Right hindlimb (tissue), 1 donor: ENCODE results near the gene TEKT5.
A peak's percentile ranks its signal among the peaks of the same experiment; 100 is the strongest.
"Not testable (repeated sequence)": the region's sequence is repeated elsewhere in the genome, so short reads cannot be mapped to it uniquely, and the experiment has no call there.

Source experiments
- DNase-seq: peaks from one replicate; pipeline ENCODE4 v3.0.0-alpha.2; 2018

Gene TEKT5

DNA sequence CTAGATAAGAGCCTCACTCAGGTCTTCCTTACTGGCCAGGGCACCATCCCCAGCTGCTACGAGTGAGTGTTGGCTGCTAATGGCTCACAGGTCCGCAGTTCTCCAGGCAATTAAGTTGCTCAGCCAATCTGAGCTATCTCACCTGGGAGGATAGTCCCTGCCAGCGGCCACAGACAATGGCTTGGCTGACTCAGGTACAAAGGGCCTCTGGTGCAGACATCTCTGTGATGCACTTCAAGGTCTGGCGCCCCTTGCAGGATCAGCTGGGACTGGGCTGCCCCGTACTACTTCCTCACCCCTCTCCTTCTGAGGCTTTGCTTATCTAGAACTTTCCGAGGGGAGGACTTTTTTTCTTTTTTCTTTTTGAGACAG is 65.2 kb downstream of the TEKT5 start:
- no peak for DNase-seq

DNA sequence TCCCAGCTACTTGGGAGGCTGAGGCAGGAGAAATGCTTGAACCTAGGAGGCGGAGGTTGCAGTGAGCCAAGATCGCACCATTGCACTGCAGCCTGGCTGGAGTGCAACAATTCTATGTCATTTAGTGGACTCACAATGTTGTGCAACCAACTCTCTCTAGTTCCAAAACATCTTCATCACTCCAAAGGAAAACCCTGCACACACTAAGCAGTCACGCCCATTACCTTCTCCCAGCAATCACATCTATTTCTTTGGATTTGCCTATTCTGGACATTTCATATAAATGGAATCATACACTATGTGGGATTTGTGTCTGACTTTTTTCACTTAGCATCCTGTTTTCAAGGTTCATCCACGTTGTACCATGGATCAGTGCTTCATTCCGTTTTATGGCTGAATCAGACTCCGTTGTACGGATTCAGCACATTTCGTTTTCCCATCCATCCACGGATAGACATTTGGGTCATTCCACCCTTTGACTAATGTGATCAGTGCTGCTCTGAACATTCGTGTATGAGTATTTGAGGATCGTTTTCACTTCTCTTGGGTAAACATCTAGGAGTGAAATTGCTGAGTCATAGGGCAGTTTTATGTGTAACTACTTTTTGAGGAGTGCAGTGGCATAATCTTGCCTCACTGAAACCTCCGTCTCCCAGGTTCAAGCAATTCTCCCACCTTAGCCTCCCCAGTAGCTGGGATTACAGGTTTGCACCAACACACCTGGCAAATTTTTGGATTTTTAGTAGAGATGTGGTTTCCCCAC is 69.0 kb downstream of the TEKT5 start:
- no peak for DNase-seq

DNA sequence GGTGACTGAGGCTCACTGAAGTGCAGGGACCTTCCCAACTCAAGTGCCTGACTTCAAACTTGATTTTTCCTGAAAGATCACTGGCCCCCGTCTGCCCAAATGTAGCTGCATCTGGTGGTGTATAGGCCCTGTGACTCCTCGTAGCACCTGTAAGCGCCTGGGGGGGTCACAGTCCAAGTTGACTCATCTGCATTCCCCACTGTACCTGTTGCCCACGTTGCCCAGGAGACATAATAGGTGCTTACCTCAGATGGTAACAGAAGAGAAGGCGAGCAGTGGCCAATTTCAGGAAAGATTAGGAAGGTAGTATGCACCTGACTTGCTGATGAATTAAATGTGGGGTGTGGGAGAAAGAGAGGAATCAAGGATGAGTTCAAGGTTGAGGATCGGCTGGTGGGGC is 70.2 kb downstream of the TEKT5 start:
- DNase-seq, result no peak

DNA sequence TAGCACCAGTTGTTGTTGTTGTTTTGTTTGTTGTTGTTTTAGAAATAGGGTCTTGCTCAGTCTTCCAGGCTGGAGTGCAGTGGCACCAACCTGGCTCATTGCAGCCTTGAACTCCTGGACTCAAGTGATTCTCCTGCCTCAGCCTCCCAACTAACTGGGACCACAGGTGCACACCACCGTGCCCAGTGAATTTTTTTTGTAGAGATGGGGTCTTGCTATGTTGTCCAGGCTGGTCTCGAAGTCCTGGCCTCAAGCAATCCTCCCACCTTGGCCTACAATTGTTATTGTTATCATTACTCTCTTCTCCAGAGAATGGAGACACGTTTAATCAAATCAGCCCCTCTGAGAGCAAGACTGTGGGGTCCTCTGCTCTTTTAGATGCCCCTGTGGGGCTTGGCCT is 71.7 kb downstream of the TEKT5 start:
- DNase-seq, result no peak

- no peak for DNase-seq
Observed at GRCh38 chr16:10622036-10622921, 72.5 kb downstream of the TEKT5 start.

DNA sequence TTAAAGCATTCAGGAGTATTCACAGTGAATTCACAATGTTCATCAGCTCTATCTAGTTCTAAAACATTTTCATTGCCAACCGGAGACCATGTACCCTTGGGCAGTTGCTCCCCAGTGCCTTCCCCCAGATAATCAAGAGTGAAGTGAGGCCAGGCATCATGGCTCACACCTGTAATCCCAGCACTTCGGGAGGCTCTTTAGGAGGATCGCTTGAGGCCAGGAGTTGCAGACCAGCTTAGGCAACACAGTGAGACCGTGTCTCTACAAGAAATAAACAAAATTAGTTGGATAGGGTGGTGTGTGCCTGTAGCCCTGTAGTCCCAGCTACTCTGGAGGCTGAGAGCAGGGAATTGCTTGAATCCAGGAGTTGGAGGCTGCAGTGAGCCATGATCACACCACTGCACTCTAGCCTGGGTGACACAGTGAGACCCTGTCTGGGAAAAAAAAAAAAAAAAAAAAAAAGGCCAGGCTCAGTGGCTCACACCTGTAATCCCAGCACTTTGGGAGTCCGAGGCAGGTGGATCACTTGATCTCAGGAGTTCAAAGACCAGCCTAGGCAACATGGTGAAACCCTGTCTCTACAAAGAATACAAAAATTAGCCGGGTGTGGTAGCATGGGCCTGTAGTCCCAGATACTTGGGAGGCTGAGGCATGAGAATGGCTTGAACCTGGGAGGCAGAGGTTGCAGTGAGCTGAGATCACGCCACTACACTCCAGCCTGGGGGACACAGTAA is 73.3 kb downstream of the TEKT5 start:
- not testable (repeated sequence) for DNase-seq

DNA sequence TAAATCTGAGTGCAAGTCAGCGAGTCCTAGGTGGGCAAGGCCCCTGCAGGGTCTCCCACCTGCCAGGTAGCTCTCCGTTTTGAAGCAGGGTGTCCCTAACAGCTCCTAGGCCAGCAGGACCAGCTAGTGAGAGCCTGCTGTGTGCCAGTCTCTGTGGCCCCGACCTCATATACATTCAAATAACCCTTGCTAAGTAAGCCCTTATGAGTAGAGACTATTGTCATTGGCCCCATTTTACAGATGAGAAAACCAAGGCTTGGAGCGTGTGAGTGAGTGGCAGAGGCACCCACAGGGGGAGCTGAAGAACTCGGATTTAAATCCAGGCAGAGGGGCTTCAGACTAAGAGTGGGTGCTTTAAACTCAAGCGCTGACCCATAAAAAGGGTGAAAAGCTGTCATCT is 74.6 kb downstream of the TEKT5 start:
- DNase-seq, result no peak

DNA sequence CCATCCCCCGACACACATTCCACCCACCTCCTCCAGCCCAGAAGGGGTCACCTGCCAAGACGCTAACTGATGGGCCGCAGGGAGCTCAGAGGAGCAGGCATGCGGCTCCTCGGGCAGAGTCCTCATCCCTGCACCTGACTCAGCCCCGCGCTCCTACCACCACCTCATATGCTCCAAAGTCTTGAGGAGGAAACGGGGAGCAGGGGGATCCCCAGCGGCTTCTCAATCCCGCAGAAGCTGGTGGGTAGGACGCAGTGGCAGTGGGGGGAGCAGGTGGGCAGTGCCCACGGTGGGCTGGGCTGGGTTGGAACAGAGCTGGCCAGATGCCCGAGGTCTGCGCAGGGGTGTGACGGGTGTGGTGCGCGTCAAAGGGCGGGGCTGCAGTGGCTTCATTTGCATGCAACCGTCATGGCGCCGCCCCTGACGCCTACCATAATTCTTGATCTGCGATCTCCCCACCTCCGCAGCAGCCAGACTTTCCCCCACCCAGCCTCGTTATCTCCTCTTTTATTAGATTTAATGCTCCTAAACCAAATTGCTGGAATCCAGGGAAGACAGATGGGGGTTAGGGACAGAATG is 75.4 kb downstream of the TEKT5 start:
- no peak for DNase-seq

- DNase-seq, result no peak
Observed at GRCh38 chr16:10618710-10619209, 76.0 kb downstream of the TEKT5 start.

DNA sequence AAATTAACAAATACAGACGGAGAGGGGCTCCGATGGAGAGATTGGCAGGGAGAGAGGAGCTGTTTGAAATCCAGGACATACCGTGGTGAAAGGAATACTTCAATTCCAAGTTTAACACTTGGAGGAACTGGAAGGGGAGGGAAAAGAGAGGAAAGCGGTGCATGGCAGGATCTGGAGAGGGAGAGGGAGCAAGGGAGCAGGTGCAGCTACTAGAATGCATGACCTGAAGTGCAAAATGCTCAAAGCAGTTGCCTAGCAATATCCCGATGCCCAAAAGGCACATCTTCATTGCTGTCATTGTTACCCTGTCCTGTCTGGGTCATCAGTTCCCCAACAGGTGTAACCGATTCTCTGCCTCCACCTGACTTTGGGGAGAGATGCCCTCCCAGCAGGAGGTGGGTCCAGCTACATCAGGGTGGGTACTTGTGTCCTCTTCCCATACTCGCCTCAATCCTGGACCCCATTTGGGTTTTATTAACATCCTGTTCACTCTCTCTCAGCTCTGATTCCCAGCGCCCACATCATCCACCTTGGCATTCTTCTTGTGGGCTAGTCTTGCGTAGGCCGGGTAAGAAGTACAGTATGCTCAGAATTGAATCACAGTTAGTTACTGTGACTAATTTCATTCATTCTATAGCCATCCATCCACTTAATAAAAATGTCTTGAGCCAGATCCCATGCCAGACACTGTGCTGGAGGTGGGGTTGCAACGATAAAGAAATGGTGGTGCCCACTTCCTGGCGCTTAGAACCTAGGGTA is 76.9 kb downstream of the TEKT5 start:
- DNase-seq, result no peak

- DNase-seq, result peak; percentile 80
Observed at GRCh38 chr16:10616756-10617640, 77.7 kb downstream of the TEKT5 start.

DNA sequence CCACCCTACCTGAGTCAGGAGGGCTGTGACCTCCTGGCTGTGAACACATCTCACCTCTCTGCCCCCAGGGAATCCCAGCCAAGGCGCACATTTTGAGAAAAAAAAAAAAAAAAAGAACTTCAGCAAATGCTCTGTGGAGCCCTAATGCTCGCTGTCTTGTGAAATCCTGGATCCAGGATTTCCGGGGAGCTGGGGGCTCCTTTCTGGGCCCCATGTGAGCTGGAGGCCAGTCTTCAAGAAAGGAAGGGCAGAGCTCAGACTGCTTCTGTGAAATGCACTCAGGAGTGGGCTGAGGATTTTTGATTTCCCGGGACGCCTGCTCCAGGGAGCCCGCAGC is 78.3 kb downstream of the TEKT5 start:
- DNase-seq, result no peak

- DNase-seq, result no peak
Observed at GRCh38 chr16:10614685-10615084, 80.0 kb downstream of the TEKT5 start.

DNA sequence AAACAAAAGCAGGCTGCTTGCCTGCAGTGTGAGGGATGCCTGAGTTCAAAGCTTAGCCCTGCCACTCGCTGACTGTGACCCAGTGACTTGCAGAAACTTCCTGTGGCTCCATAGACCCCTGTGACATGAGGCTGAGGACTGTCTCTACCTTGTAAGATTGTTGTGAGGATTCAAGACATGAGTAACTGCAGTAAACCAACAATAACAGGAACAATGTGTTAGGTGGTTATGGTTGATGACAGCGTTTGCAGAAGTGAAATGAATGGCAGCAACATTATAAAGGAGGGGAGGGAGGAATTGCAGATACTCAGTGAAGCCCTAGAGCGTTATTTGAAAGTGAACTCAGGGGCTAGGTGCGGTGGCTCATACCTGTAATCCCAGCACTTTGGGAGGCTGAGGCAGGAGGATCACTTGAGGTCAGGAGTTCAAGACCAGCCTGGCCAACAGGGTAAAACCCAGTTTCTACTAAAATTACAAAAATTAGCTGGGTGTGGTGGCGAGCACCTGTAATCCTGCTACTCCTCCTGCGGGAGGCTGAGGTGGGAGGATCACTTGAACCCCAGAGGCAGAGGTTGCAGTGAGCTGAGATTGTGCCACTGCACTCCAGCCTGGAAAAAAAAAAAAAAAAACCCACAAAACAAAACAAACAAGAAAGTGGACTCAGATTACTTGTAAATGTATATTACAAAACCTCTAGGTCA is 80.8 kb downstream of the TEKT5 start:
- no peak for DNase-seq

DNA sequence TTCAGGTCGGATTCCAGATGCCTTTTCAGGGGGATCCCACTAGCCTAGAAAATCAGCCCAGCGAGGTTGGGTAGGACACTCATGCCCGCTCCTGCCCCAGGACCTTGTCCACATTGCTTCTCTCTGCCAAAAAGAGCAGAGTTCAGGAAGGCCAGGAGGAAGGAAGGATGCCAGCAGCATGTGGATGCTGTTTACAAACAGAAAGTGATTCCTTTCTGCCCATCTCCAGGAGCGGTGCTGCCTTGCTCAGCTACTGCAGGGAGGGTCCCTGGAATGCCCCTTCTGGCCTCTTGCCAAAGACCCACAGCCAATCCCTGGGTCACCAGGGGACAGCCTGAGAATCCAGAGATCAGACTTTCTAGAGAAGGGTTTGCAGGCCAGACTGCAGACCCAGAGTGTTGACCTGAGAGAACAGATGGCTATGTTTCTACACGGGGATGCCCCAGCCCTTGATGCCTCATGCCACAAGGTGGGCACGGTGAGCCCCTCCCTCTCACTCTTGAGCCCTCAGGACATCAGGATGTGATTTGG is 82.0 kb downstream of the TEKT5 start:
- no peak for DNase-seq

GRCh38 chr16:10611825-10612342 is 82.8 kb downstream of the TEKT5 start:
- DNase-seq, result no peak

GRCh38 chr16:10610499-10611184 is 84.1 kb downstream of the TEKT5 start:
- DNase-seq, result no peak

GRCh38 chr16:10609402-10609774 is 85.3 kb downstream of the TEKT5 start:
- DNase-seq, result no peak

GRCh38 chr16:10608687-10609401 is 85.9 kb downstream of the TEKT5 start:
- DNase-seq, result peak; percentile 88
